Keratinocyte (primary cell): ENCODE results near the gene FASTKD2. TPM values are rescaled to one million over a fixed set of nuclear protein-coding genes. Genes with fewer than 3 reads are reported as not detected.
A peak's percentile ranks its signal among the peaks of the same experiment; 100 is the strongest.

Experiments used
- DNase-seq: peaks from one replicate; pipeline ENCODE4 v3.0.0-alpha.2; 2011; ENCODE audit warnings: low read depth, missing footprints, low spot score
- FAIRE-seq: peaks from 2 replicates; lab custom pipeline; 2011; peaks lifted over from hg19 to GRCh38; lab: Jason Lieb, UNC
- H2AFZ ChIP-seq: 2 replicates; pipeline ENCODE4 v1.6.0; 2012; ENCODE audit warnings: low read length, control low read depth, inconsistent platforms; ENCODE audit not compliant: control insufficient read depth
- H3K27ac ChIP-seq: 2 replicates; pipeline ENCODE4 v1.5.1; 2011; ENCODE audit warnings: low read length; ENCODE audit not compliant: control insufficient read depth, insufficient read depth
- H3K27me3 ChIP-seq: 3 replicates; pipeline ENCODE4 v1.6.0; 2011; ENCODE audit warnings: low read length; ENCODE audit not compliant: control insufficient read depth, insufficient read depth; ENCODE audit errors: extremely low read depth
- H3K36me3 ChIP-seq, 2 experiments: 2 replicates in 1 of 2; 3 replicates in 1 of 2; pipeline ENCODE4 v1.5.1; 2011; ENCODE audit warnings: low read length in 2 of 2, mild to moderate bottlenecking in 1 of 2; ENCODE audit not compliant: control insufficient read depth in 2 of 2, insufficient read depth in 2 of 2; ENCODE audit errors: extremely low read depth in 1 of 2
- H3K4me1 ChIP-seq: 3 replicates; pipeline ENCODE4 v1.5.1; 2011; ENCODE audit warnings: low read length; ENCODE audit not compliant: control insufficient read depth, insufficient read depth; ENCODE audit errors: extremely low read depth
- H3K4me2 ChIP-seq: 3 replicates; pipeline ENCODE4 v1.6.0; 2011; ENCODE audit warnings: low read depth, low read length; ENCODE audit not compliant: control insufficient read depth, insufficient read depth; ENCODE audit errors: extremely low read depth
- H3K4me3 ChIP-seq, 3 experiments: fragments of 200-600 bp in 1 of 3; sonication (generic) in 1 of 3; 2 replicates in 2 of 3; 3 replicates in 1 of 3; pipeline ENCODE4 v1.5.1; 2011 to 2016; ENCODE audit warnings: low read length in 3 of 3, mild to moderate bottlenecking in 3 of 3, control low read depth in 2 of 3, inconsistent platforms in 1 of 3, low read depth in 1 of 3, mixed read lengths in 1 of 3, mixed run types in 1 of 3, moderate library complexity in 1 of 3; ENCODE audit not compliant: control insufficient read depth in 2 of 3, insufficient read depth in 2 of 3; ENCODE audit errors: extremely low read depth in 1 of 3
- H3K79me2 ChIP-seq: 2 replicates; pipeline ENCODE4 v1.6.0; 2012; ENCODE audit warnings: low read length; ENCODE audit not compliant: control insufficient read depth, insufficient read depth
- H3K9ac ChIP-seq: 3 replicates; pipeline ENCODE4 v1.6.0; 2011; ENCODE audit warnings: low read length; ENCODE audit not compliant: control insufficient read depth, insufficient read depth; ENCODE audit errors: extremely low read depth
- H3K9me1 ChIP-seq: 3 replicates; pipeline ENCODE4 v1.6.0; 2011; ENCODE audit warnings: low read length; ENCODE audit not compliant: control insufficient read depth, insufficient read depth; ENCODE audit errors: extremely low read depth
- H3K9me3 ChIP-seq: 2 replicates; pipeline ENCODE4 v1.5.1; 2012; ENCODE audit warnings: low read depth, low read length; ENCODE audit not compliant: control insufficient read depth
- H4K20me1 ChIP-seq: 3 replicates; pipeline ENCODE4 v1.6.0; 2011; ENCODE audit warnings: low read length; ENCODE audit not compliant: control insufficient read depth, insufficient read depth; ENCODE audit errors: extremely low read depth
- CTCF ChIP-seq, 3 experiments: IDR thresholded peaks in 1 of 3; conservative IDR thresholded peaks in 1 of 3; optimal IDR thresholded peaks in 1 of 3; 2 replicates in 2 of 3; 3 replicates in 1 of 3; pipeline versions ENCODE3 to v1.5.1; 2011; ENCODE audit warnings: low read length in 3 of 3, mild to moderate bottlenecking in 3 of 3, moderate library complexity in 2 of 3, control low read depth in 1 of 3, inconsistent platforms in 1 of 3; ENCODE audit not compliant: insufficient read depth in 2 of 3; ENCODE audit errors: extremely low read depth in 1 of 3
- EZH2 ChIP-seq: IDR thresholded peaks from one replicate; pipeline ENCODE4 v1.6.1; 2012; ENCODE audit warnings: inconsistent platforms, mild to moderate bottlenecking, low read length, moderate library complexity
- dilution Hi-C: fragments of 300-500 bp; cut with MboI; formaldehyde crosslinking; loops from one replicate; pipeline ENCODE4 v1.7.0; 2020; ENCODE audit warnings: low sequenced_read_pairs; ENCODE audit not compliant: extremely low pct_ligation_motif_present
- polyA plus RNA-seq, 5 experiments: library from polyadenylated mRNA; depleted of rRNA in 3 of 5; stranded (reverse) in 3 of 5; stranded (forward) in 1 of 5; unstranded in 1 of 5; fragments of >200 nt; gene quantifications; 1 replicate in 1 of 5; 2 replicates in 3 of 5; 3 replicates in 1 of 5; pipeline versions ENCODE4 v1.2.1 to v1.2.3, GENCODE V29; 2011 to 2012; ENCODE audit warnings: missing spikeins in 2 of 5, low read depth in 1 of 5, low replicate concordance in 1 of 5
- small RNA-seq, 3 experiments: library from RNA; depleted of rRNA; stranded (forward); fragments of <200 nt; gene quantifications; one replicate each; pipeline ENCODE3, GENCODE V24; 2012; ENCODE audit warnings: low read depth in 3 of 3, low replicate concordance in 1 of 3; ENCODE audit not compliant: insufficient read length in 3 of 3

The FASTKD2 gene
- polyA plus RNA-seq, 1 donor (not counting 4 experiments of a cell fraction or from before 2014, with no cell fraction given) = 51.1 TPM

- FAIRE-seq (no peak), DNase-seq (no peak)
- Histone ChIP-seq H3K79me2 (no peaks in the 10 kb centered on the region), H3K36me3 (no peaks in the 10 kb centered on the region), H3K27me3 (no peaks in the 10 kb centered on the region), H2AFZ (no peak overlapping the region), H3K4me1 (no peaks in the 10 kb centered on the region), H3K4me2 (no peak overlapping the region), H3K9me1 (no peaks in the 10 kb centered on the region), H3K9me3 (no peaks in the 10 kb centered on the region), H3K9ac (no peak overlapping the region), H3K27ac (no peak overlapping the region), H4K20me1 (no peaks in the 10 kb centered on the region), H3K4me3 (no peak overlapping the region)
- no peak for TF ChIP-seq EZH2
- TF ChIP-seq CTCF (optimal IDR thresholded peaks at IDR 0.05 in 1 of 3, IDR thresholded peaks at IDR 0.05 in 1 of 3, conservative IDR thresholded peaks at IDR 0.05 in 1 of 3; ENCODE audit: extremely low read depth in 1 of 3, insufficient read depth in 2 of 3, low read length in 3 of 3) = no peak
- dilution Hi-C loops = no loop called here
These were observed 73.3 kb downstream of the FASTKD2 start for GRCh38 chr2:206838690-206839089.

- H4K20me1 ChIP-seq = no peaks in the 10 kb centered on the region
- no peak for FAIRE-seq
- H3K4me3 ChIP-seq = no peak overlapping the region
- DNase-seq = no peak
- no peak overlapping the region for H2AFZ ChIP-seq
- no peaks in the 10 kb centered on the region for H3K36me3 ChIP-seq
- TF ChIP-seq CTCF (optimal IDR thresholded peaks at IDR 0.05 in 1 of 3, IDR thresholded peaks at IDR 0.05 in 1 of 3, conservative IDR thresholded peaks at IDR 0.05 in 1 of 3; ENCODE audit: extremely low read depth in 1 of 3, insufficient read depth in 2 of 3, low read length in 3 of 3) (peak; percentile 6 to 10 (median 7)), EZH2 (no peak)
- H3K27ac ChIP-seq = no peak overlapping the region
- no peaks in the 10 kb centered on the region for H3K79me2 ChIP-seq
- no peaks in the 10 kb centered on the region for H3K27me3 ChIP-seq
- no peaks in the 10 kb centered on the region for H3K9me3 ChIP-seq
- no peak overlapping the region for H3K4me2 ChIP-seq
- H3K9me1 ChIP-seq = no peaks in the 10 kb centered on the region
- no peak overlapping the region for H3K9ac ChIP-seq
- dilution Hi-C loops = no loop called here
- H3K4me1 ChIP-seq = no peaks in the 10 kb centered on the region
These were observed 75.6 kb downstream of the FASTKD2 start for GRCh38 chr2:206840999-206841398.

Small RNA genes lying within 50 kb of the gene (small RNA-seq; reads per million reads assigned to genes)
- gene MIR3130-2 = 0 reads per million in 3 experiments

Other genes starting within 250 kb of the FASTKD2 start
- gene FAM237A, start 123.1 kb upstream of the FASTKD2 start, polyA plus RNA-seq = not detected in 3 replicates
- gene DYTN, start 47.2 kb upstream of the FASTKD2 start, polyA plus RNA-seq = not detected in 3 replicates
- gene MDH1B, start 278 bp upstream of the FASTKD2 start, polyA plus RNA-seq = 0.56 to 1.0 TPM (median 0.91 TPM) in 3 replicates
- 0.07 to 0.36 TPM (median 0.25 TPM) in 3 replicates for gene CPO, start 173.9 kb downstream of the FASTKD2 start, polyA plus RNA-seq